ENCODE data around the gene DNAJC12.
"Not testable (repeated sequence)": the region's sequence is repeated elsewhere in the genome, so short reads cannot be mapped to it uniquely, and the experiment has no call there.

The DNAJC12 gene

GRCh38 chr10:67780759-67781538, 57.0 kb downstream of the DNAJC12 start:
- peak overlapping the region; percentile 9; the same call in 1 of the 2 replicates for H3K4me3 ChIP-seq (ENCODE audit: low read length)
- peaks cover 58% of the 10 kb centered on the region for H3K4me1 ChIP-seq (ENCODE audit: control insufficient read depth, low read length)
- H3K79me2 ChIP-seq (ENCODE audit: control insufficient read depth, low read length), result no peaks in the 10 kb centered on the region
- H3K4me2 ChIP-seq (ENCODE audit: low read length), result peak overlapping the region; percentile 55
- H3K27ac ChIP-seq (ENCODE audit: low read depth, low read length), result peak overlapping the region; percentile 37
- TF ChIP-seq CTCF (IDR thresholded peaks at IDR 0.05; ENCODE audit: low read depth, low read length, poor library complexity, severe bottlenecking) (no peak), EZH2phosphoT487 (IDR thresholded peaks at IDR 0.05; ENCODE audit: borderline replicate concordance, low read length) (no peak)
- H3K27me3 ChIP-seq (ENCODE audit: control insufficient read depth, low read length), result no peaks in the 10 kb centered on the region
- no peaks in the 10 kb centered on the region for H3K36me3 ChIP-seq (ENCODE audit: control insufficient read depth, low read length)
- H3K9me3 ChIP-seq (ENCODE audit: control insufficient read depth, insufficient read depth, low read length), result no peaks in the 10 kb centered on the region
- no peaks in the 10 kb centered on the region for H3K9me2 ChIP-seq (replicated peaks; ENCODE audit: control insufficient read depth, low read length)
- H3F3A ChIP-seq (ENCODE audit: control insufficient read depth, insufficient read depth), result peaks cover 11% of the 10 kb centered on the region; the same call in 1 of the 2 replicates
- no peaks in the 10 kb centered on the region for H4K20me1 ChIP-seq (ENCODE audit: control insufficient read depth, insufficient read depth, low read depth, low read length)

GRCh38 chr10:67780204-67780621, 57.8 kb downstream of the DNAJC12 start:
- H3K27me3 ChIP-seq (ENCODE audit: control insufficient read depth, low read length); H3K9me3 ChIP-seq (ENCODE audit: control insufficient read depth, insufficient read depth, low read length); H4K20me1 ChIP-seq (ENCODE audit: control insufficient read depth, insufficient read depth, low read depth, low read length); H3K36me3 ChIP-seq (ENCODE audit: control insufficient read depth, low read length); H3K9me2 ChIP-seq (replicated peaks; ENCODE audit: control insufficient read depth, low read length); H3K79me2 ChIP-seq (ENCODE audit: control insufficient read depth, low read length); H3K4me3 ChIP-seq (ENCODE audit: low read length): not testable (repeated sequence)
- Histone ChIP-seq H3K4me1 (ENCODE audit: control insufficient read depth, low read length) (peaks cover 58% of the 10 kb centered on the region), H3K4me2 (ENCODE audit: low read length) (peak overlapping the region; percentile 14), H3K27ac (ENCODE audit: low read depth, low read length) (0 out of 2 replicates have a peak overlapping the region, but pooled peaks have one; percentile 37), H3F3A (ENCODE audit: control insufficient read depth, insufficient read depth) (peaks cover 11% of the 10 kb centered on the region; the same call in 1 of the 2 replicates)

GRCh38 chr10:67779465-67780203, 58.4 kb downstream of the DNAJC12 start:
- H3K36me3 ChIP-seq (ENCODE audit: control insufficient read depth, low read length), result no peaks in the 10 kb centered on the region
- TF ChIP-seq EZH2phosphoT487 (IDR thresholded peaks at IDR 0.05; ENCODE audit: borderline replicate concordance, low read length) (no peak), CTCF (IDR thresholded peaks at IDR 0.05; ENCODE audit: low read depth, low read length, poor library complexity, severe bottlenecking) (peak; percentile 70)
- no peaks in the 10 kb centered on the region for H3K27me3 ChIP-seq (ENCODE audit: control insufficient read depth, low read length)
- H3K9me2 ChIP-seq (replicated peaks; ENCODE audit: control insufficient read depth, low read length), result no peaks in the 10 kb centered on the region
- no peaks in the 10 kb centered on the region for H4K20me1 ChIP-seq (ENCODE audit: control insufficient read depth, insufficient read depth, low read depth, low read length)
- H3K4me3 ChIP-seq (ENCODE audit: low read length), result no peak overlapping the region
- H3K4me2 ChIP-seq (ENCODE audit: low read length), result peak overlapping the region; percentile 30
- H3K27ac ChIP-seq (ENCODE audit: low read depth, low read length), result no peak overlapping the region
- H3K9me3 ChIP-seq (ENCODE audit: control insufficient read depth, insufficient read depth, low read length), result no peaks in the 10 kb centered on the region
- H3K4me1 ChIP-seq (ENCODE audit: control insufficient read depth, low read length), result peaks cover 52% of the 10 kb centered on the region
- peaks cover 11% of the 10 kb centered on the region; the same call in 1 of the 2 replicates for H3F3A ChIP-seq (ENCODE audit: control insufficient read depth, insufficient read depth)
- no peaks in the 10 kb centered on the region for H3K79me2 ChIP-seq (ENCODE audit: control insufficient read depth, low read length)

GRCh38 chr10:67776371-67776770, 61.6 kb downstream of the DNAJC12 start:
- no peak overlapping the region for H3K4me2 ChIP-seq (ENCODE audit: low read length)
- no peaks in the 10 kb centered on the region for H3K9me3 ChIP-seq (ENCODE audit: control insufficient read depth, insufficient read depth, low read length)
- no peaks in the 10 kb centered on the region for H3K27me3 ChIP-seq (ENCODE audit: control insufficient read depth, low read length)
- no peaks in the 10 kb centered on the region for H4K20me1 ChIP-seq (ENCODE audit: control insufficient read depth, insufficient read depth, low read depth, low read length)
- H3K4me3 ChIP-seq (ENCODE audit: low read length), result no peak overlapping the region
- TF ChIP-seq EZH2phosphoT487 (IDR thresholded peaks at IDR 0.05; ENCODE audit: borderline replicate concordance, low read length), result no peak
- TF ChIP-seq CTCF (IDR thresholded peaks at IDR 0.05; ENCODE audit: low read depth, low read length, poor library complexity, severe bottlenecking), result no peak
- 0 out of 2 replicates have a peak, but pooled peaks cover 3% of the 10 kb centered on the region for H3K36me3 ChIP-seq (ENCODE audit: control insufficient read depth, low read length)
- peaks cover 9% of the 10 kb centered on the region; the same call in 1 of the 2 replicates for H3F3A ChIP-seq (ENCODE audit: control insufficient read depth, insufficient read depth)
- H3K79me2 ChIP-seq (ENCODE audit: control insufficient read depth, low read length), result no peaks in the 10 kb centered on the region
- no peak overlapping the region for H3K27ac ChIP-seq (ENCODE audit: low read depth, low read length)
- H3K9me2 ChIP-seq (replicated peaks; ENCODE audit: control insufficient read depth, low read length), result no peaks in the 10 kb centered on the region
- H3K4me1 ChIP-seq (ENCODE audit: control insufficient read depth, low read length), result peaks cover 46% of the 10 kb centered on the region

Data from DOHH2 (cell line).